ENCODE measurements around the gene CTSA.

CTSA gene

GRCh38 chr20:45946149-45946970, 55.2 kb downstream of the CTSA start:
- Histone ChIP-seq H3K9me3 (ENCODE audit: insufficient read depth, low read length) (no peaks in the 10 kb centered on the region), H3K4me3 (ENCODE audit: low read length) (no peak overlapping the region), H3K79me2 (ENCODE audit: low read length) (no peaks in the 10 kb centered on the region), H3K9ac (ENCODE audit: low read length) (no peak overlapping the region), H3K36me3 (replicated peaks; ENCODE audit: low read depth, low read length) (peaks cover 82% of the 10 kb centered on the region), H2AFZ (ENCODE audit: low read depth, low read length) (no peak overlapping the region), H3K4me2 (ENCODE audit: low read length) (no peak overlapping the region), H3K27ac (ENCODE audit: low read length) (no peak overlapping the region), H3K4me1 (ENCODE audit: low read length) (peaks cover 7% of the 10 kb centered on the region), H4K20me1 (ENCODE audit: insufficient read depth, low read length) (no peaks in the 10 kb centered on the region), H3K27me3 (ENCODE audit: low read depth, low read length) (no peaks in the 10 kb centered on the region)
- TF ChIP-seq EZH2phosphoT487 (IDR thresholded peaks at IDR 0.05; ENCODE audit: low read depth): no peak
- TF ChIP-seq, protein P1, sequence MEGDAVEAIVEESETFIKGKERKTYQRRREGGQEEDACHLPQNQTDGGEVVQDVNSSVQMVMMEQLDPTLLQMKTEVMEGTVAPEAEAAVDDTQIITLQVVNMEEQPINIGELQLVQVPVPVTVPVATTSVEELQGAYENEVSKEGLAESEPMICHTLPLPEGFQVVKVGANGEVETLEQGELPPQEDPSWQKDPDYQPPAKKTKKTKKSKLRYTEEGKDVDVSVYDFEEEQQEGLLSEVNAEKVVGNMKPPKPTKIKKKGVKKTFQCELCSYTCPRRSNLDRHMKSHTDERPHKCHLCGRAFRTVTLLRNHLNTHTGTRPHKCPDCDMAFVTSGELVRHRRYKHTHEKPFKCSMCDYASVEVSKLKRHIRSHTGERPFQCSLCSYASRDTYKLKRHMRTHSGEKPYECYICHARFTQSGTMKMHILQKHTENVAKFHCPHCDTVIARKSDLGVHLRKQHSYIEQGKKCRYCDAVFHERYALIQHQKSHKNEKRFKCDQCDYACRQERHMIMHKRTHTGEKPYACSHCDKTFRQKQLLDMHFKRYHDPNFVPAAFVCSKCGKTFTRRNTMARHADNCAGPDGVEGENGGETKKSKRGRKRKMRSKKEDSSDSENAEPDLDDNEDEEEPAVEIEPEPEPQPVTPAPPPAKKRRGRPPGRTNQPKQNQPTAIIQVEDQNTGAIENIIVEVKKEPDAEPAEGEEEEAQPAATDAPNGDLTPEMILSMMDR (IDR thresholded peaks at IDR 0.05; ENCODE audit: low read depth, low read length): no peak

GRCh38 chr20:45947110-45947866, 56.2 kb downstream of the CTSA start:
- H3K4me2 ChIP-seq (ENCODE audit: low read length): no peak overlapping the region
- no peaks in the 10 kb centered on the region for H3K79me2 ChIP-seq (ENCODE audit: low read length)
- TF ChIP-seq, protein P1 (IDR thresholded peaks at IDR 0.05; ENCODE audit: low read depth, low read length): no peak
- TF ChIP-seq EZH2phosphoT487 (IDR thresholded peaks at IDR 0.05; ENCODE audit: low read depth): no peak
- H3K4me1 ChIP-seq (ENCODE audit: low read length): peaks cover 7% of the 10 kb centered on the region
- H3K36me3 ChIP-seq (replicated peaks; ENCODE audit: low read depth, low read length): peaks cover 91% of the 10 kb centered on the region
- no peak overlapping the region for H3K4me3 ChIP-seq (ENCODE audit: low read length)
- H4K20me1 ChIP-seq (ENCODE audit: insufficient read depth, low read length): no peaks in the 10 kb centered on the region
- H3K27me3 ChIP-seq (ENCODE audit: low read depth, low read length): no peaks in the 10 kb centered on the region
- H2AFZ ChIP-seq (ENCODE audit: low read depth, low read length): no peak overlapping the region
- no peaks in the 10 kb centered on the region for H3K9me3 ChIP-seq (ENCODE audit: insufficient read depth, low read length)
- H3K9ac ChIP-seq (ENCODE audit: low read length): no peak overlapping the region
- H3K27ac ChIP-seq (ENCODE audit: low read length): no peak overlapping the region

DNA sequence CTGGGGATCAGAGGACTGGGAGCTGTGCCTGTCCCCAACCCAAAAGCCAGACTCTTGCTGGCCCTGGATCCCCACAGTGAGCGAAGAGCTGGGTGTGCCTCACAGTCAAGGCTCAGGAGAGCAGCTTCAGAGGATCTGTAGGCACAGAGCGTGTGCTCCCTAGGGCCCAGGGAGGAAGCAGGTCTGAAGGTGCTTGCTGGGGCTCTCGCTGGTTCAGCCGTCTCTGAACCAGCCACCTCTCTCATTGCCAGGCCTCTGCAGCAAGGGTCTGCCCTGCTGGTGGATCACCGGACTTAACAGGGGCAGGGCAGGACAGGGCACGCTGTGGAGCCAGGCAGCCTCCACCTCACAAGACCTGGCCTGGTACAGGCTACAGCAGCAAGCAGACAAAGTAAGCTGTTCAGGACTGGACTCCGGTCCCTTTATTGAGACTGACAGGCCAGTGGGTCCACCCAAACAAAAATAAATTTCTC, 57.2 kb downstream of the CTSA start:
- Histone ChIP-seq H2AFZ (ENCODE audit: low read depth, low read length) (no peak overlapping the region), H3K9ac (ENCODE audit: low read length) (no peak overlapping the region), H4K20me1 (ENCODE audit: insufficient read depth, low read length) (no peaks in the 10 kb centered on the region), H3K27me3 (ENCODE audit: low read depth, low read length) (no peaks in the 10 kb centered on the region), H3K79me2 (ENCODE audit: low read length) (no peaks in the 10 kb centered on the region), H3K27ac (ENCODE audit: low read length) (no peak overlapping the region), H3K4me2 (ENCODE audit: low read length) (no peak overlapping the region), H3K9me3 (ENCODE audit: insufficient read depth, low read length) (no peaks in the 10 kb centered on the region), H3K36me3 (replicated peaks; ENCODE audit: low read depth, low read length) (peaks cover 94% of the 10 kb centered on the region), H3K4me3 (ENCODE audit: low read length) (no peak overlapping the region), H3K4me1 (ENCODE audit: low read length) (peaks cover 7% of the 10 kb centered on the region)
- TF ChIP-seq EZH2phosphoT487 (IDR thresholded peaks at IDR 0.05; ENCODE audit: low read depth): no peak

Data from OCI-LY3 (cell line).